Left hindlimb (tissue), 1 donor: ENCODE results near the gene GPC6.

ENCODE experiments used
- DNase-seq: peaks from one replicate; pipeline ENCODE4 v3.0.0-alpha.2; 2018

Gene GPC6

DNA sequence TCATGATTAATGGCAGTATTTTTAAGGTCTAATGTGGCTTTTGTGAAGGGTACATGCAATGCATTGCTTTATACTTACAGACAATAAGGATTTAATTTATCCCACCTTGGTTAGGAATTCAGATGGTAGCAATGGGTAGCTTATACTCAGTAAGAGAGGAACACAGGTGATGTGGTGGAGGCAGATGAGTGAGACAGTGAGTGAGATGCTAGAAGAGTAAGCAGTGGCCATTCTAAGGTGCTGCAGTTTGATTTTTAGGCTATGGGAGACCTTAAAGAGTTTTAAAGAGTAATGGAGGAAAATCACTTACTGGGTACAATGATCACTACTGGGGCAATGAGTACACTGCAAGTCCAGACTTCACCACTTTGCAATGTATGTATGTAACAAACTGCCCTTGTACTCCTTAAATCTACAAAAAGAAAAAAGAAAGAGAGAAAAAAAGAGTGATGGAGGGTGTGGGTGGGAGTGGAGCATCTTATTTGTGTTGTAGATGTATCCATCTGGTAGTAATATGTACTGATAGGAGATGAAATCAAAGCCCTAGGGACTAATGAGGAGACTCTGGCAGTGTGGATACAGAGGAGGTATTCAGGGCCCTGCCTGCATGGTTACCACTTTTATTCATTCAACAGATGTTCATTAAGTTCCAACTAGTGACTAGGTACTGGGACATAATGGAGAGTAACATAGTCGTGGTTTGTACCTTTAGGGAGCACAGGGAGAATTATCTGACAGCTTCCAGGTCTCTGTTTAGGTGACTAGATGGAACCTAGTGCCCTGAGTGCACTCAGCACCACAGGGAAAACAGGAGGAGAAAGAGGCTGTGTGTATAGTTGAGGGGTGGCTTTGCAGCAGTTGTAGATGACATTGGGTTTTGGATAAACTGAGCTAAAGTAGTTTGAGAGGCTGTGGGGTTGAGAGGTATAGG lies 99.0 kb downstream of the GPC6 start:
- DNase-seq: no peak

GRCh38 chr13:93326234-93326811 lies 99.7 kb downstream of the GPC6 start:
- DNase-seq: no peak

DNA sequence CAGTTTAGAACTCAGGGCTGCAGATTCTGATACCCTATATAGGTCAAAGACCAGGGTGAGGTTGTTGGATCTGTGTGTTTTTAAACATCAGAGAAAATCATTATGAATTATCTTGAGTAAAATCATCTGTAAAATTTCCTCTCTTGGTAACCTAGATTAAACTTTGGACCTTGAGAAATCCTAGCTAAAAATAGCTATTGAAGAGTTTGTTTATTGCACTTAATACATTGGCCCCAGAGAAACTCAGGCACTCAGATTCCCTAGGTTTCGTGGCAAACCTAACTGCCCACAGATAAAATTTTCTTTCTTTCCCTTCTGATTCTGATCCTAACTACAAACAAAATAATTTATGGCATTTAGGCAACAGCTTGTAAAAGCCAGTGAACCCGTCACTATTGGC lies 102.3 kb downstream of the GPC6 start:
- no peak for DNase-seq

DNA sequence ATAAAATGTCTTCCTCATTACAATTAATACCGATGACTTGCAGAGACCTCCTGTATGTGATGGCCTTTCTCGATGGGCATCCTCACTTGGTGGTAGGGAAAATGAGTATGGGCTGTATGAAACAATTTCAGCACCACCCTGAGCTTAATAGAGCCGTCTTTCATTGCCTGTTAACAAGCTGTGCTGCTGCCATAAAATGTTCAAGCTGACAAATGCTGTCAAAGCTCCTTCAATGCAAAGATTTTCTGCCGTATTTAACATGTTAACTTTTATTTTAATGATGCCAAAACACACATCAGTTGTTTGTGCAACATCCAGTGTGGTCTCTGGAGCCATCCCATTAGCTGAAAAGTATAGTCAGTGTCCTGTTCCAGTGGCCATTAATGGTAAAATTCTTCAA lies 110.1 kb downstream of the GPC6 start:
- no peak for DNase-seq

GRCh38 chr13:93338030-93338429 lies 111.4 kb downstream of the GPC6 start:
- DNase-seq: no peak

GRCh38 chr13:93338906-93339305 lies 112.3 kb downstream of the GPC6 start:
- DNase-seq: no peak

DNA sequence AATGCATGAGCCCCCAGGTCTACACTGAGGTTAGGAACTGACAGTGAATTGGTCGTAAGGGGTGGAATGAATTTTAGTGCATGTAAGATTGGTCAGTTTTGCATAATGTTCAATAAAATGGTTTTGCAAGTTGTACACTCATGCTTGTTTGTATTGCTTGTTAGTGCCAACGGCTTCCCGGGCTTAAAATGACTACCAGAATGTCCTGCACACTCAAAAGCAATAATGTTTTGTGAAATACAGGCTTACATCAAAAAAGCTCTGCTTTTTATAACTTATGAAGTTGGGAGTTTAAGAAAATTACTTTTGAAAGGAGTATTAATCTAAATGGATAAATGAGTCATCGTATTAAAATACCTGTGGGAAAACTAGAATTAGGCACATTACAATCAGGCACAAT lies 112.9 kb downstream of the GPC6 start:
- DNase-seq: no peak

DNA sequence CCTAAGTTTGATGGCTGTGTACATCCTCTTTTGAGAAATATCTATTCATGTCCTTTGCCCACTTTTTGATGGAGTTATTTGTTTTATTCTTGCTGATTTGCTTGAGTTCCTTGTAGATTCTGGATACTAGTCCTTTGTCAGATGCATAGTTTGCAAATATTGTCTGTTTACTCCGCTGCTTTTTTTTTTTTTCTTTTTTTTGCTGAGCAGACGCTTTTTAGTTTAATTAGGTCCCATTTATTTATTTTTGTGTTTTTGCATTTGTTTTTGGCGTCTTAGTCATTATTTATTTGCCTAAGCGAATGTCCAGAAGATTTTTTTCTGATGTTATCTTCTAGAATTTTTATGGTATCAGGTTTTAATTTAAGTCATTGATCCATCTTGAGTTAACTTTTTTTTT lies 114.9 kb downstream of the GPC6 start:
- no peak for DNase-seq

DNA sequence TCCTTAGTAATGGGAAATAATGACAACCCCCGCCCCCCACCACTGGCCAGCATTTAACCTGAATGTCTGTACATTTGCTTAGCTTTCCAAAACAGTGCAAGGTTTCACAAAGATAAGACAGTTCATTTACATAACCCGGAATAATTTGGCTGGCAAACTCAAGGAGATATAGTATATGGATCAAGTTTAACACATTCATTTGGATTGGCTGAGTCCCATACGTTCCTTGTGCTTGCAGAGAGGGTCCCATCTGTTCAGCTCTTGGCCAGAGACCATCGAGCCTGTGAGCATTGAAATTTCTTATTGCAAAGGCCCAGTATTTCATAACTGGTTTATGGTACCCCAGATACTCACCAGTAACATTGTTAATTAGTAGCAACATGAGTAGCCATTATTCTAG lies 116.5 kb downstream of the GPC6 start:
- DNase-seq: no peak

- DNase-seq: no peak
Observed at GRCh38 chr13:93344048-93344705, 117.6 kb downstream of the GPC6 start.

DNA sequence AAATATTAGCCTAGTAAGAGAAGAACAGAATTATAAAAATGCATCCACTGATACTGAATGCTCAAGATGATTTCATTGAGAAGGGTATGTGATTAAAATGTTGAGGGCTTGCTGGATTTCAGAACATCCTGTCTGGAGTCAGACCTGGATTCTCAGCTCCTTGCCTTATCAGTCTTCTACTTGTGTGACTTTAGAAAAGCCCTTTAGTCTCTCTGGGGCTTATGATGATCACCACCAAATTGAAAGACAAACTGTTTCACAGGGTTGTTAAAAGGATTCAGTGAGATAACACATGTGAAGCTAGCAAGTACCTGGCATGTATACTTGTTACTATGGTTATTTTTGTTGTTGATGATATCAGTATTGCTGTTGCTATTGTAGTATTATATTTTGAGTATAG lies 118.4 kb downstream of the GPC6 start:
- no peak for DNase-seq

GRCh38 chr13:93345770-93346169 lies 119.2 kb downstream of the GPC6 start:
- DNase-seq: no peak

GRCh38 chr13:93352616-93353015 lies 126.0 kb downstream of the GPC6 start:
- no peak for DNase-seq

DNA sequence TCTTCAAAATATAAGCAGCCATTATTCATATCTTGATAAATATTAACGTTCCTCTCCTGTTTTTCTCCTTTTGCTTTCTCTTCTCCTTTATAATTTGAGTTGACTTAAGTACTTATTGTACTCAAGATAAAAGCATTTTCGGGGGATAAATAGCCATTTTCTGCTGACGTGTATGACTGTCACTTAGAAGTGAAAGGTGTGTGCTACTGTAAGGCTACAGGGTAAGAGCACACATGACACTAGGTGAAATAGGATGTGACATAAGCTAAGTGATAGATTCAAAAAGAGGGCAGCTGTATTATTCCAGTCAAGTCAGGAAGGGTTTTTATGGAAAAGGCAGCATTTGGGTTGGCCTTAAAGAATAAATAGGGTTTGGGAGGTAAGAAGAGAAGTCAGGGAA lies 128.5 kb downstream of the GPC6 start:
- DNase-seq: no peak

DNA sequence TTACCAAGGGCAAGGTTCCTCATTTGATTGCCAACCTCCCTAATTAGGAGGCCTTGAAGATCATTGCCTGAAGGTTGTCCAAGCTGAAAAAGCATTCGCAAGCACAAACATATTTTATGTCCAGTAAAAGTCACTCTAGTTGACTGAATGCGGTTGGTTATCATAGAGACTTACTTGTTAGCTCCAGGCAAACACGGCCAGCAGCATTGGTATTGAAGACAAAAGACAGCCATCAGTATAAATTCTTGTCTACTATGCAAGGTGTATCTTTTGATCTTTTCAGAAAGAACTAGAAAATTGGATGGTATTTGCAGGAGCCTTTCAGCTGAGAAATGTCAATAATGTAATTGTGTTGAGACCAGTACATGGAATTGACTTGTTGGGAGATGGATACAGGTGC lies 129.9 kb downstream of the GPC6 start:
- DNase-seq: no peak

DNA sequence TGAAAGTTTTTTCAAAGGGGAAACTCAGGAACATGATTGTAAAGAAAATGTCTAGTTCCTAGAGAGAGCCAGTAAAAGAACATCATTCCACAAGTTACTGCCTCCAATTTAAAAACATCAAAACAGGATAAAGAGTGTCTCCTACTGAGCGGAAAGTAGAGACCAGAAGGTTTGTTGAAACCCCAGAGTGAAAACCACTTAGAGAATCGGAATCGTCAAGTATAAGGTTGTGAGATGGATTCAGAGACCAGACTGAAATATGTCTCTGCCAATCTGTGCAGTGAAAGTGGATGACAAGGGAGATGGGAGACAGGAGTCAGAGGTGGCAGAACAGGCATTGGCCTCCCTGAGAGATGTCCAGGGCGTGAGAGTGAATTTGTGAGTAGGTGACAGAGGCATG lies 133.4 kb downstream of the GPC6 start:
- no peak for DNase-seq

GRCh38 chr13:93361703-93362102 lies 135.1 kb downstream of the GPC6 start:
- no peak for DNase-seq

- DNase-seq: no peak
Observed at GRCh38 chr13:93364166-93364565, 137.6 kb downstream of the GPC6 start.

GRCh38 chr13:93368296-93368695 lies 141.7 kb downstream of the GPC6 start:
- DNase-seq: no peak

DNA sequence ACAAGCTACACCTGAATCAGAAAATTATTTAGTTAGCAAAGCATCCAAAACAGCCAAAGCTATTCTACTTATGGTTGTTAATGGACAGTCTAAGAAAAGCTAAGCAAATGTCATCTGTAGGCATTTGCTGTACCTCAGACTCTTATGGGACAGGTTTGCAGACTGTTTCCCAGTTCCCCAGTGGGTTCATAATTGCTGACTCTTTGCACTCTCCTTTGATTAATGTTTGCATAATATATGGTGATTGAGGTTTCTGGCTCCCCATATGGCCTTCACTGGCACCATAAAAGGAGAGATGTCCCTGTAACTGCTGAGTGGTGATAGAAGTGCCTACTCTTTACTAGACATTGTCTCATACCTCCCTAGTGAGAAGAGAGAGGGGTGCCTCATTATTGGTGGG lies 142.1 kb downstream of the GPC6 start:
- no peak for DNase-seq

DNA sequence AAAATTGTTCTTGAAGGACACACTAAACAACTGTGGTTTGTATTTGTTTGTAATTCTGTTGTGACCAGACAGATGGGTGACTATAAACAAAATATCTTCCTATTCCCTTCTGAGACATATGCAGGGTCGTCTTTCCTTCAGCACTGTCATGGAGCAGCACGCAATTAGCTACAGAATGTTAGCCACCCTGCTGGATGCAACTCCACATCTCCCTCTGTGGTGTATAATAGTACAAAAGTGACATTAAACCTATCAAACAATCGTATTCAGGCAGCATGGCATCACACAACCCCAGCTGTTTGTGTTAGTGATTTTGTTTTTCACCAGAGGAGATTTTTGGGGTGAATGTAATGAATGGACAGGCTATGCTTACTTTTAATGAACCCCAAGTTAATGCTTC lies 146.2 kb downstream of the GPC6 start:
- DNase-seq: no peak

- DNase-seq: no peak
Observed at GRCh38 chr13:93375491-93375890, 148.9 kb downstream of the GPC6 start.

- DNase-seq: no peak
Observed at GRCh38 chr13:93377196-93377595, 150.6 kb downstream of the GPC6 start.

GRCh38 chr13:93378184-93378583 lies 151.6 kb downstream of the GPC6 start:
- no peak for DNase-seq
